ENCODE measurements around the gene HOXA6. TPM values are rescaled to one million over a fixed set of nuclear protein-coding genes. Genes with fewer than 3 reads are reported as not detected.
A peak's percentile ranks its signal among the peaks of the same experiment; 100 is the strongest.

HOXA6 gene
- total and polyA plus RNA-seq, 2 donors (not counting 1 experiment from before 2014, with no cell fraction given) = 1.2 to 3.6 TPM

- H3K9ac ChIP-seq (ENCODE audit: insufficient read depth, low read length) = no peak overlapping the region
- H4K20me1 ChIP-seq (ENCODE audit: control insufficient read depth, extremely low read depth, insufficient read depth, low read length) = no peaks in the 10 kb centered on the region
- no peaks in the 10 kb centered on the region for H3K9me3 ChIP-seq (ENCODE audit: control insufficient read depth, insufficient read depth, low read depth, low read length)
- TF ChIP-seq CTCF (conservative IDR thresholded peaks at IDR 0.05 in 1 of 2, IDR thresholded peaks at IDR 0.05 in 1 of 2; ENCODE audit: low read depth in 1 of 2, low read length in 2 of 2) (peak; percentile 77 to 78), EZH2 (IDR thresholded peaks at IDR 0.05; ENCODE audit: low read length, missing control alignments) (peak; percentile 48)
- H2AFZ ChIP-seq (ENCODE audit: low read length) = no peak overlapping the region
- peak; percentile 23 to 56 for DNase-seq (ENCODE audit: low read depth in 2 of 2)
- no peak overlapping the region for H3K27ac ChIP-seq (ENCODE audit: insufficient read depth, low read length)
- peaks cover 53% of the 10 kb centered on the region for H3K27me3 ChIP-seq (ENCODE audit: control insufficient read depth, insufficient read depth, low read length)
- H3K4me3 ChIP-seq (replicated peaks in 1 of 4; ENCODE audit: control extremely low read depth in 1 of 4, insufficient read depth in 1 of 4, low read depth in 3 of 4, low read length in 4 of 4) = peak overlapping the region in 2 of 4 experiments; percentile 22 to 31
- H3K36me3 ChIP-seq (ENCODE audit: control insufficient read depth, insufficient read depth, low read length) = no peaks in the 10 kb centered on the region
- H3K4me1 ChIP-seq (ENCODE audit: control insufficient read depth, extremely low read depth, insufficient read depth, low read length) = no peaks in the 10 kb centered on the region
- H3K79me2 ChIP-seq (ENCODE audit: control insufficient read depth, insufficient read depth, low read length) = no peaks in the 10 kb centered on the region
- H3K4me2 ChIP-seq (ENCODE audit: extremely low read depth, insufficient read depth, low read length) = peak overlapping the region; percentile 39
Measured at GRCh38 chr7:27179503-27180430, 32.2 kb upstream of the HOXA6 start.

GRCh38 chr7:27179030-27179429 is 31.5 kb upstream of the HOXA6 start:
- H3K4me2 ChIP-seq (ENCODE audit: extremely low read depth, insufficient read depth, low read length) = peak overlapping the region; percentile 39
- no peaks in the 10 kb centered on the region for H3K4me1 ChIP-seq (ENCODE audit: control insufficient read depth, extremely low read depth, insufficient read depth, low read length)
- no peaks in the 10 kb centered on the region for H3K79me2 ChIP-seq (ENCODE audit: control insufficient read depth, insufficient read depth, low read length)
- DNase-seq (ENCODE audit: low read depth in 2 of 2) = no peak
- peaks cover 54% of the 10 kb centered on the region for H3K27me3 ChIP-seq (ENCODE audit: control insufficient read depth, insufficient read depth, low read length)
- TF ChIP-seq CTCF (conservative IDR thresholded peaks at IDR 0.05 in 1 of 2, IDR thresholded peaks at IDR 0.05 in 1 of 2; ENCODE audit: low read depth in 1 of 2, low read length in 2 of 2) = no peak
- no peak for TF ChIP-seq EZH2 (IDR thresholded peaks at IDR 0.05; ENCODE audit: low read length, missing control alignments)
- H3K27ac ChIP-seq (ENCODE audit: insufficient read depth, low read length) = no peak overlapping the region
- no peak overlapping the region for H3K9ac ChIP-seq (ENCODE audit: insufficient read depth, low read length)
- H3K36me3 ChIP-seq (ENCODE audit: control insufficient read depth, insufficient read depth, low read length) = no peaks in the 10 kb centered on the region
- H3K4me3 ChIP-seq (replicated peaks in 1 of 4; ENCODE audit: control extremely low read depth in 1 of 4, insufficient read depth in 1 of 4, low read depth in 3 of 4, low read length in 4 of 4) = no peak overlapping the region
- no peaks in the 10 kb centered on the region for H4K20me1 ChIP-seq (ENCODE audit: control insufficient read depth, extremely low read depth, insufficient read depth, low read length)
- no peak overlapping the region for H2AFZ ChIP-seq (ENCODE audit: low read length)
- no peaks in the 10 kb centered on the region for H3K9me3 ChIP-seq (ENCODE audit: control insufficient read depth, insufficient read depth, low read depth, low read length)

GRCh38 chr7:27178366-27178765 is 30.8 kb upstream of the HOXA6 start:
- DNase-seq (ENCODE audit: low read depth in 2 of 2) = no peak
- Histone ChIP-seq H3K27me3 (ENCODE audit: control insufficient read depth, insufficient read depth, low read length) (peaks cover 51% of the 10 kb centered on the region), H3K27ac (ENCODE audit: insufficient read depth, low read length) (no peak overlapping the region)

More at GRCh38 chr7:27178366-27178765, 30.8 kb upstream of the HOXA6 start:
- H3K9me3 ChIP-seq (ENCODE audit: control insufficient read depth, insufficient read depth, low read depth, low read length) = no peaks in the 10 kb centered on the region
- TF ChIP-seq CTCF (conservative IDR thresholded peaks at IDR 0.05 in 1 of 2, IDR thresholded peaks at IDR 0.05 in 1 of 2; ENCODE audit: low read depth in 1 of 2, low read length in 2 of 2) (no peak), EZH2 (IDR thresholded peaks at IDR 0.05; ENCODE audit: low read length, missing control alignments) (no peak)
- no peaks in the 10 kb centered on the region for H3K79me2 ChIP-seq (ENCODE audit: control insufficient read depth, insufficient read depth, low read length)
- no peaks in the 10 kb centered on the region for H3K36me3 ChIP-seq (ENCODE audit: control insufficient read depth, insufficient read depth, low read length)
- H3K9ac ChIP-seq (ENCODE audit: insufficient read depth, low read length) = no peak overlapping the region
- H3K4me1 ChIP-seq (ENCODE audit: control insufficient read depth, extremely low read depth, insufficient read depth, low read length) = no peaks in the 10 kb centered on the region
- no peak overlapping the region for H2AFZ ChIP-seq (ENCODE audit: low read length)
- no peak overlapping the region for H3K4me3 ChIP-seq (replicated peaks in 1 of 4; ENCODE audit: control extremely low read depth in 1 of 4, insufficient read depth in 1 of 4, low read depth in 3 of 4, low read length in 4 of 4)
- H4K20me1 ChIP-seq (ENCODE audit: control insufficient read depth, extremely low read depth, insufficient read depth, low read length) = no peaks in the 10 kb centered on the region
- no peak overlapping the region for H3K4me2 ChIP-seq (ENCODE audit: extremely low read depth, insufficient read depth, low read length)
